Panc1 (cell line): ENCODE results near the gene DTX3. TPM values are rescaled to one million over a fixed set of nuclear protein-coding genes. Genes with fewer than 3 reads are reported as not detected.
"Not testable (repeated sequence)": the region's sequence is repeated elsewhere in the genome, so short reads cannot be mapped to it uniquely, and the experiment has no call there.

ENCODE experiments used
- ATAC-seq: fragments of 200-7000 bp; cut with Tn5 transposase; 2 replicates; pipeline ENCODE4 v1.9.1; 2020; ENCODE audit warnings: mild to moderate bottlenecking, moderate library complexity
- BruUV-seq: library from RNA; stranded (reverse); fragments of 400-500 nt; replicated peaks from 2 replicates; lab custom pipeline; 2021; lab: Mats Ljungman, UMichigan
- CTCF ChIA-PET: fragments of 300-600 bp; sonication (Branson Sonifier 250); formaldehyde crosslinking; loops from one replicate; lab custom pipeline; 2022; ENCODE audit warnings: antibody characterized with exemption; lab: Charles Lee
- POLR2A ChIA-PET: fragments of 300-600 bp; sonication (Branson Sonifier 250); formaldehyde crosslinking; loops from one replicate; lab custom pipeline; 2022; ENCODE audit warnings: antibody characterized with exemption; lab: Charles Lee
- DNase-seq: peaks from one replicate; pipeline ENCODE4 v3.0.0-alpha.2; 2010; ENCODE audit warnings: low read depth, low spot score
- H3K27ac ChIP-seq: 2 replicates; pipeline ENCODE4 v1.5.1; 2011; ENCODE audit warnings: mild to moderate bottlenecking, low read length, inconsistent platforms
- H3K27me3 ChIP-seq: fragments of 200-500 bp; sonication (Bioruptor generic); 2 replicates; pipeline ENCODE4 v1.6.0; 2014; ENCODE audit warnings: low read length, inconsistent platforms; ENCODE audit not compliant: control insufficient read depth, insufficient read depth
- H3K36me3 ChIP-seq: fragments of 200-500 bp; sonication (Bioruptor generic); 2 replicates; pipeline ENCODE4 v1.5.1; 2014; ENCODE audit warnings: inconsistent platforms, mild to moderate bottlenecking, low read length, moderate library complexity; ENCODE audit not compliant: control insufficient read depth, insufficient read depth
- H3K4me1 ChIP-seq: 2 replicates; pipeline ENCODE4 v1.5.1; 2011; ENCODE audit warnings: inconsistent platforms, mild to moderate bottlenecking, low read length, moderate library complexity; ENCODE audit not compliant: control insufficient read depth, insufficient read depth
- H3K4me3 ChIP-seq, 2 experiments: 2 replicates each; pipeline ENCODE4 v1.5.1; 2011 to 2012; ENCODE audit warnings: low read depth in 2 of 2, low read length in 2 of 2, mild to moderate bottlenecking in 2 of 2, inconsistent platforms in 1 of 2, moderate library complexity in 1 of 2
- H3K9me3 ChIP-seq: fragments of 200-500 bp; sonication (Bioruptor generic); 2 replicates; pipeline ENCODE4 v1.5.1; 2014; ENCODE audit warnings: low read depth, mild to moderate bottlenecking, inconsistent platforms, low read length, moderate library complexity; ENCODE audit not compliant: control insufficient read depth, insufficient read depth
- CTCF ChIP-seq: fragments of 450-650 bp; IDR thresholded peaks from 2 replicates; pipeline ENCODE4 v1.5.1; 2017; ENCODE audit warnings: mild to moderate bottlenecking
- POLR2AphosphoS5 ChIP-seq: IDR thresholded peaks from 2 replicates; pipeline ENCODE4 v1.6.1; 2012; ENCODE audit warnings: mild to moderate bottlenecking, low read depth, low read length, moderate library complexity
- REST ChIP-seq, 2 experiments: IDR thresholded peaks; 2 replicates each; pipeline ENCODE4 v1.6.1; 2011 to 2012; ENCODE audit warnings: low read depth in 2 of 2, control low read depth in 1 of 2, low read length in 1 of 2, mild to moderate bottlenecking in 1 of 2, moderate library complexity in 1 of 2; ENCODE audit not compliant: insufficient read depth in 1 of 2
- SIN3A ChIP-seq: IDR thresholded peaks from 2 replicates; pipeline ENCODE4 v1.6.1; 2012; ENCODE audit warnings: low read depth, mild to moderate bottlenecking, low read length, moderate library complexity, borderline replicate concordance; ENCODE audit not compliant: insufficient read depth
- TCF7L2 ChIP-seq: IDR thresholded peaks from 2 replicates; pipeline ENCODE4 v1.6.1; 2011; ENCODE audit warnings: mild to moderate bottlenecking, low read depth, low read length, inconsistent platforms
- in situ Hi-C: cut with HindIII; loops from 2 replicates; pipeline ENCODE4 v1.10.0; 2016; ENCODE audit warnings: low sequenced_read_pairs, low pct_unique_long_range_greater_than_20kb
- intact Hi-C: fragments of 100-400 bp; cut with micrococcal nuclease; formaldehyde crosslinking; loops from one replicate; pipeline ENCODE4 v1.10.0; 2022; ENCODE audit not compliant: unreplicated experiment
- total RNA-seq: library from RNA; stranded (reverse); gene quantifications from one replicate; pipeline ENCODE4 v1.2.1, GENCODE V29; 2021; ENCODE audit not compliant: unreplicated experiment

The DTX3 gene
- total RNA-seq, 1 experiment from 2014 or later: 37.8 TPM

- BruUV-seq, H3K27ac ChIP-seq, H3K4me1 ChIP-seq, POLR2A ChIA-PET, H3K36me3 ChIP-seq, intact Hi-C loops, in situ Hi-C loops, CTCF ChIA-PET, DNase-seq, H3K27me3 ChIP-seq, H3K4me3 ChIP-seq, ATAC-seq, H3K9me3 ChIP-seq: not testable (repeated sequence)
These were observed 43.5 kb upstream of the DTX3 start for GRCh38 chr12:57561117-57561516.

DNA sequence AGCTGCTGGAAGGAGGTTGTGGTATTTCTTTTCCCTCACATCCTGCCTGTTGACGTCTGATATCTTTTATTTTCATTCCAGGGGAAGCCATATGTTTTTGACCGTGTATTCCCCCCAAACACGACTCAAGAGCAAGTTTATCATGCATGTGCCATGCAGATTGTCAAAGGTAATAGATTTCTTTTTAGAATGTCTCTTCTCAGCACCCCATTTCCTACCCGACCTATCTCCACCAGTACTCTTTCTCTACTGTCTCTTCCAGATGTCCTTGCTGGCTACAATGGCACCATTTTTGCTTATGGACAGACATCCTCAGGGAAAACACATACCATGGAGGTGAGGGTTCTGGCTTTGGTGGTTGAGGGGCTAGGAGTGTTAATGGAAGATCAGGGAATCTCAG lies 41.3 kb upstream of the DTX3 start:
- ChIA-PET CTCF (no interaction called here), POLR2A (no interaction called here)
- ATAC-seq (no peak), DNase-seq (no peak)
- intact Hi-C loops: no loop called here
- no TSS peak for BruUV-seq
- Histone ChIP-seq H3K4me3 (no peak overlapping the region), H3K4me1 (no peaks in the 10 kb centered on the region), H3K9me3 (no peaks in the 10 kb centered on the region), H3K27me3 (no peaks in the 10 kb centered on the region), H3K36me3 (no peaks in the 10 kb centered on the region), H3K27ac (no peak overlapping the region)
- in situ Hi-C loops: no loop called here
- TF ChIP-seq CTCF (no peak), POLR2AphosphoS5 (no peak), TCF7L2 (no peak), REST (IDR thresholded peaks at IDR 0.05; ENCODE audit: insufficient read depth in 1 of 2, low read depth in 2 of 2, low read length in 1 of 2) (no peak), SIN3A (no peak)

DNA sequence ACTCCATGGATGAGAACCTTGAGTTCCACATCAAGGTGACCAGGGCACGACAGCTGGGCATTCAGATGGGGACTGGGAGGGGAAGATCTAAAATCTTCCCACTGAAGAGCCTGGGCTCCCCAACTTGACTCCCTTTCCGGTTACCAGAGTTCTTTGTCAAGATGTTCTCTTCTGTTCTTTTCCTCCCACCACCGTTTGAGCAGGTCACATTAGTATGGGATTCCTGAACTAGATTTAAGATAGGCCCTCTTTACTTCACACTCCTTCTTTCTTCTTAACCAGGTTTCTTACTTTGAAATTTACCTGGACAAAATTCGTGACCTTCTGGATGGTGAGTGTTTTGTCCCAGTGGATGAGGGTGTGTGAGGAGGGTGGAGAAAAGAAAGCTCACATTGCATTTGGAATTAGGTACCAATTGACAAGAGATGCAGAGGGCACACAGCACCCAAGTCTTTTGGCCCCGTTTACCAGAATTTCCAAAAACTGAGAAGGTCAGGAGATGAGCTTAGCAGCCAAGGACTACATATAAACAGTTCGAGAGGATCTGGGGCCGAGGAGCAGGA lies 40.4 kb upstream of the DTX3 start:
- no peak for ATAC-seq

More for the DNA sequence above, 40.4 kb upstream of the DTX3 start:
- no TSS peak for BruUV-seq
- Histone ChIP-seq H3K27me3 (no peaks in the 10 kb centered on the region), H3K4me3 (no peak overlapping the region), H3K9me3 (no peaks in the 10 kb centered on the region), H3K36me3 (no peaks in the 10 kb centered on the region), H3K27ac (no peak overlapping the region), H3K4me1 (no peaks in the 10 kb centered on the region)
- no peak for TF ChIP-seq CTCF
- no peak for TF ChIP-seq REST (IDR thresholded peaks at IDR 0.05; ENCODE audit: insufficient read depth in 1 of 2, low read depth in 2 of 2, low read length in 1 of 2)
- no peak for TF ChIP-seq POLR2AphosphoS5
- no peak for TF ChIP-seq TCF7L2
- no peak for TF ChIP-seq SIN3A
- intact Hi-C loops (no loop called here), in situ Hi-C loops (no loop called here)
- no peak for DNase-seq
- ChIA-PET POLR2A (no interaction called here), CTCF (interaction anchor here (0.5 to 0.9 kb wide), 2 partner anchors 58 kb away, joined by 3 to 9 read pairs; no protein-coding TSS in a partner anchor)
